ENCODE results near the gene PALM.

The PALM gene

GRCh38 chr19:787536-787935 lies 78.8 kb downstream of the PALM start:
- CTCF ChIA-PET: interaction anchor here (1.2 kb wide), 1 partner anchor 11 kb away, joined by 4 read pairs; no protein-coding TSS in a partner anchor
- no peak for DNase-seq (ENCODE audit: low spot score)
- peak overlapping the region; percentile 99 for H3K27ac ChIP-seq
- TF ChIP-seq CTCF (conservative IDR thresholded peaks at IDR 0.05; ENCODE audit: low read depth): no peak
- POLR2A ChIA-PET (ENCODE audit: low non-redundant PET): no interaction called here

- H3K27ac ChIP-seq: peak overlapping the region; percentile 99
- ChIA-PET CTCF (interaction anchor here (1.2 kb wide), 1 partner anchor 10 kb away, joined by 4 read pairs; no protein-coding TSS in a partner anchor), POLR2A (ENCODE audit: low non-redundant PET) (no interaction called here)
- no peak for DNase-seq (ENCODE audit: low spot score)
- TF ChIP-seq CTCF (conservative IDR thresholded peaks at IDR 0.05; ENCODE audit: low read depth): no peak
Measured at GRCh38 chr19:788686-788982, 79.9 kb downstream of the PALM start.

GRCh38 chr19:788983-789700 lies 80.4 kb downstream of the PALM start:
- DNase-seq (ENCODE audit: low spot score): no peak
- ChIA-PET POLR2A (ENCODE audit: low non-redundant PET) (no interaction called here), CTCF (no interaction called here)
- H3K27ac ChIP-seq: peak overlapping the region; percentile 99
- no peak for TF ChIP-seq CTCF (conservative IDR thresholded peaks at IDR 0.05; ENCODE audit: low read depth)

- POLR2A ChIA-PET (ENCODE audit: low non-redundant PET): no interaction called here
- no peak for DNase-seq (ENCODE audit: low spot score)
- H3K27ac ChIP-seq: peak overlapping the region; percentile 99
Measured at GRCh38 chr19:789701-790060, 80.9 kb downstream of the PALM start.

GRCh38 chr19:791007-791566 lies 82.4 kb downstream of the PALM start:
- no peak for DNase-seq (ENCODE audit: low spot score)
- peak overlapping the region; percentile 99 for H3K27ac ChIP-seq
- CTCF ChIA-PET: no interaction called here
- no peak for TF ChIP-seq CTCF (conservative IDR thresholded peaks at IDR 0.05; ENCODE audit: low read depth)
- POLR2A ChIA-PET (ENCODE audit: low non-redundant PET): no interaction called here

More at GRCh38 chr19:789701-790060, 80.9 kb downstream of the PALM start:
- TF ChIP-seq CTCF (conservative IDR thresholded peaks at IDR 0.05; ENCODE audit: low read depth): no peak
- CTCF ChIA-PET: no interaction called here

GRCh38 chr19:791567-792305 lies 83.0 kb downstream of the PALM start:
- TF ChIP-seq CTCF (conservative IDR thresholded peaks at IDR 0.05; ENCODE audit: low read depth): no peak
- peak overlapping the region; percentile 99 for H3K27ac ChIP-seq
- DNase-seq (ENCODE audit: low spot score): no peak
- ChIA-PET CTCF (interaction anchor here (0.7 kb wide), 1 partner anchor 40 kb away, joined by 3 read pairs; no protein-coding TSS in a partner anchor), POLR2A (ENCODE audit: low non-redundant PET) (no interaction called here)

All from RWPE1 (cell line).